GM12878 (cell line): ENCODE measurements around the gene GDPD2. TPM values are rescaled to one million over a fixed set of nuclear protein-coding genes. Genes with fewer than 3 reads are reported as not detected.

Experiments used
- GATAD2B ChIP-seq: fragments of 450-650 bp; conservative IDR thresholded peaks from 2 replicates; pipeline ENCODE4 v1.6.1; 2017; ENCODE audit warnings: low read depth, mild to moderate bottlenecking, moderate library complexity
- HDAC2 ChIP-seq: fragments of 200-600 bp; sonication (generic); IDR thresholded peaks from 2 replicates; pipeline ENCODE4 v1.6.1; 2017
- MEF2A ChIP-seq: IDR thresholded peaks from 2 replicates; pipeline ENCODE4 v1.6.1; 2011; ENCODE audit warnings: low read depth, mild to moderate bottlenecking, low read length, moderate library complexity; ENCODE audit not compliant: insufficient read depth
- NRF1 ChIP-seq: conservative IDR thresholded peaks from 2 replicates; pipeline ENCODE4 v1.6.1; 2011; ENCODE audit warnings: mild to moderate bottlenecking, low read depth, low read length, improper control_type of control experiment
- PAX8 ChIP-seq: fragments of 450-650 bp; IDR thresholded peaks from 2 replicates; pipeline ENCODE4 v1.6.1; 2017; ENCODE audit warnings: mild to moderate bottlenecking, moderate library complexity
- RUNX3 ChIP-seq: IDR thresholded peaks from 2 replicates; pipeline ENCODE4 v1.6.1; 2012; ENCODE audit warnings: low read length, inconsistent platforms
- SRF ChIP-seq, 2 experiments: IDR thresholded peaks; 2 replicates each; pipeline ENCODE4 v1.6.1; 2011; ENCODE audit warnings: low read depth in 2 of 2, low read length in 2 of 2, mild to moderate bottlenecking in 1 of 2, moderate library complexity in 1 of 2
- polyA plus RNA-seq, 11 experiments: library from polyadenylated mRNA; depleted of rRNA in 4 of 11; unstranded in 6 of 11; stranded (reverse) in 5 of 11; fragments of >200 nt; fragmentation: Nextera tagmentation in 4 of 11; fragmentation: Illumina TruSeq in 1 of 11; extraction: Ambion mirVana in 4 of 11; extraction: Trizol in 1 of 11; gene quantifications; 1 replicate in 1 of 11; 2 replicates in 10 of 11; pipeline versions ENCODE4 v1.2.1 to v1.2.3, GENCODE V29; 2011 to 2016; ENCODE audit warnings: inconsistent platforms in 2 of 11, missing spikeins in 2 of 11, low read depth in 1 of 11
- total RNA-seq, 4 experiments: library from RNA; depleted of rRNA in 3 of 4; stranded (reverse); fragments of >200 nt in 3 of 4; fragmentation: Illumina TruSeq in 1 of 4; extraction: Trizol in 1 of 4; gene quantifications; 2 replicates each; pipeline versions ENCODE4 v1.2.1 to v1.2.3, GENCODE V29; 2013 to 2021
- TF ChIP-seq, protein P1 (sequence below): IDR thresholded peaks from 2 replicates; pipeline ENCODE4 v1.6.1; 2012; ENCODE audit warnings: low read length, inconsistent platforms

Gene GDPD2
- total and polyA plus RNA-seq, 10 of the 15 experiments (the other 5 are each of a cell fraction or from before 2014, with no cell fraction given) = 0.04 to 0.11 (median 0.09) TPM; not detected in 7

DNA sequence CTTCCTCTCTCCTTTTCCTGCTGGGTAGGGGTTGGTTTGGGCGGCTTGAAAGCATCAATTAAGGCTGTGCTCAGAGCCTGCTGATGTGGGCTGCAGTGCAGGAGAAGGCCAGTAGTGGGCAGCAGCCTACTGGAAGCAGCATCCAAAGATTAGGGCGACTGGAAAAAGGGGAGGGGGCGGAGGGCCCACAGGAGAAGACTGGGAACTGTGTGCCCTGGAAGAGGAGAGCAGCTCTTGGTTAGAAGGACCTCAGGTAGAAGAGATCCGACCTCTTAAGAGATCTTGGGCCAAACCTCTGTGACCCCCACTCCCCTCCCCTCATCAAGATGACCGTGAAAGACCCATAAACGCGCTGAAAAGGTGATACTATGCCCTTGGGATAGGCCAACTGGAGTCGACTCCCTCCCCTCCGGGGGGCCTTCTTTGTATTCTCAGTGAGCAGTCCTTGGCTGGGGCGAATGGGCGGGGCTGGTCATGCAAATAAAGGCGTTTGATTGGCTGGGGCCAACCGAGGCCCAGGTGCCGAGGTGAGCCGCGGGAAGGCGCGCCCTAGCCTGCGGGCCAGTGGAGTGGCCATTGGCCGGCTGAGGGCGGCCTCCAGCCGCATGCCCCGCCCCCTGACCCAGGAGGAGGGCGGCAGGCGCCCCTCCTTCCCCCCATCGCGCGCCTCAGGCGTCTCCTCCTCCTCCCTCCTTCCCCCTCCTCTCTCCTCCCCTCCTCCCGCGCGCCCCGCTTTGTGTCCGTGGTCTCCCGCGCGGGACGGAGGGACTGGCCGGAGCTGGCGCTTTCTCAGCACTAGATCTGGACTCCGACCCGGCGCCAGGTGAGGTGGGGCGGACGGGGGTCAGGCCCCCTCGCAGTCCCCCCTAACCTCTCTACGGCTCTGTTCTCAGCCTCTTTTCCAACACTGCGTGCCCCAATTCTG lies 31.6 kb downstream of the GDPD2 start (continued):
- TF ChIP-seq NRF1 = no peak
- 0 out of 2 replicates have a peak, but pooled peaks have one; percentile 5 for TF ChIP-seq RUNX3
- TF ChIP-seq, protein P1, sequence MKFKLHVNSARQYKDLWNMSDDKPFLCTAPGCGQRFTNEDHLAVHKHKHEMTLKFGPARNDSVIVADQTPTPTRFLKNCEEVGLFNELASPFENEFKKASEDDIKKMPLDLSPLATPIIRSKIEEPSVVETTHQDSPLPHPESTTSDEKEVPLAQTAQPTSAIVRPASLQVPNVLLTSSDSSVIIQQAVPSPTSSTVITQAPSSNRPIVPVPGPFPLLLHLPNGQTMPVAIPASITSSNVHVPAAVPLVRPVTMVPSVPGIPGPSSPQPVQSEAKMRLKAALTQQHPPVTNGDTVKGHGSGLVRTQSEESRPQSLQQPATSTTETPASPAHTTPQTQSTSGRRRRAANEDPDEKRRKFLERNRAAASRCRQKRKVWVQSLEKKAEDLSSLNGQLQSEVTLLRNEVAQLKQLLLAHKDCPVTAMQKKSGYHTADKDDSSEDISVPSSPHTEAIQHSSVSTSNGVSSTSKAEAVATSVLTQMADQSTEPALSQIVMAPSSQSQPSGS = no peak
- TF ChIP-seq GATAD2B = 0 out of 2 replicates have a peak, but pooled peaks have one; percentile 34
- no peak for TF ChIP-seq HDAC2
- TF ChIP-seq MEF2A = no peak
- no peak for TF ChIP-seq SRF (IDR thresholded peaks at IDR 0.05; ENCODE audit: low read depth in 2 of 2, low read length in 2 of 2)
- no peak for TF ChIP-seq PAX8
